B cell (primary cell): ENCODE data around the gene SETD6.

Source experiments
- CTCF ChIP-seq: fragments of 200-600 bp; IDR thresholded peaks from one replicate; pipeline ENCODE4 v1.8.0; 2022; ENCODE audit warnings: antibody characterized with exemption, mild to moderate bottlenecking
- EZH2 ChIP-seq: IDR thresholded peaks from 2 replicates; pipeline ENCODE4 v1.6.1; 2012; ENCODE audit warnings: borderline replicate concordance, low read depth, mild to moderate bottlenecking, moderate library complexity, low read length; ENCODE audit not compliant: insufficient read depth, poor library complexity, severe bottlenecking

DNA sequence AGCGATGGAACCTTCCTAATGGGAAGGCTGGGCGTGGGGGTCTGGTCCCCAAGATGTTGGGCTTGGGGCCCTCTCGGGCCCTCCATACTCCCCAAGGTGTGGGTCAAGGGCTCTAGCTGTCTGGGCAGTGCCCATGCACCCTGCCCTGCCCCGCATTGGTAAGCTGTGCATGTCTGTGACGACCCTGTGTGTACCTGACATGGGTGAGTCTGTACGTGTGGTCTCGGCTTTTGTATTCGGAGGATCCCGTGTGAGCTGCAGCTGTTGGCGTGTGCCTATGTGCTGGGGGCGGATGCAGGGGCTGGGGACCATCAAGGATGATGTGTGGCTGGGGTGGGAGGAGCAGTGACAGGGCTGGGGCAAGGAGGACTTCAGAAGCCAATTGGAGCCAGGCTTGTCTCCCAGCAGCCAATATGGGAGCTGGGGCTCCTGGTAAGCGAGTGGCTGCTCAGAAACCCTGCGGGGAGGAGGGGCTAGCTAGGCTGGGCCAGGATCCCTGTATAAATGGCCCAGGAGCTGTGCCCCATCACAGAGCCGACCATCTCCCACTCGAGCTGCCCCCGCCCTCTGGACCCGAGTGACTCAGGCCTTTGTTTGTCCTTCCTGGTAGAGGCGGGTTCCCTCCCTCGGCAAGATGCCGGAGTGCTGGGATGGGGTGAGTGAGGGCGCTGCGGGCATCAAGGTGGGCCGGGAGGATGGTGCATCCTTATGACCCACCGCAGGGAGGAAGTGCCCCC is 15.5 kb upstream of the SETD6 start, which contains the start of gene NDRG4:
- no peak for TF ChIP-seq EZH2
- no peak for TF ChIP-seq CTCF
